GM21367 (cell line): Measurements from ENCODE around the gene SH3GL2.

Experiments used
- ATAC-seq: cut with Tn5 transposase; IDR thresholded peaks from one replicate; pipeline ENCODE4 v1.9.1; 2021; ENCODE audit not compliant: unreplicated experiment

SH3GL2 gene

DNA sequence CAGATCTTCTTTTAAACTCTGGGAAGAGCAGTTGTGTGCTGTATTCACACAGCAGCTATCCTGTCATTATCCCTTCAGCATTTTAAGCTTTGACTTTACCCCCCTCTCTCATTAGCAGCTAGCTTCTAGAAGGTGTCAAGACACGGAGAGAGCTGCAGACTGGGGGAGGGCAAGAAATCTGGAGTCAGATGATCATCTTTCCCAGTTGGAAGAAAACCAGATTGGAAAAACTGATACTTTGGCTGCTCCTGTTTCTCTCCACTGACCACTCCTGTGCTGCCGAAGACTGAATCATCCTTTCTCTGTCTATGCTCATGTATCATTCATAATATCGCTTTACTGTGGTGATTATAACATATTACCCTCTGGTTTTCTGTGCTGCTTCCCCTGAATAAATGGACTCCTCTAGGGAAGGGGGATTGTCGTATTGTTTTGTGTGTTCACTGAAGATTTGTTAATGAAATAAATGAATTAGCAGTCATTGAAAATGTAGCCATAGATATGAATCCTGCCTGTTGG is 75.1 kb downstream of the SH3GL2 start:
- ATAC-seq = no peak

- ATAC-seq = no peak
Measured at GRCh38 chr9:17656889-17657288, 78.0 kb downstream of the SH3GL2 start.

- ATAC-seq = no peak
Measured at GRCh38 chr9:17658237-17658636, 79.4 kb downstream of the SH3GL2 start.

DNA sequence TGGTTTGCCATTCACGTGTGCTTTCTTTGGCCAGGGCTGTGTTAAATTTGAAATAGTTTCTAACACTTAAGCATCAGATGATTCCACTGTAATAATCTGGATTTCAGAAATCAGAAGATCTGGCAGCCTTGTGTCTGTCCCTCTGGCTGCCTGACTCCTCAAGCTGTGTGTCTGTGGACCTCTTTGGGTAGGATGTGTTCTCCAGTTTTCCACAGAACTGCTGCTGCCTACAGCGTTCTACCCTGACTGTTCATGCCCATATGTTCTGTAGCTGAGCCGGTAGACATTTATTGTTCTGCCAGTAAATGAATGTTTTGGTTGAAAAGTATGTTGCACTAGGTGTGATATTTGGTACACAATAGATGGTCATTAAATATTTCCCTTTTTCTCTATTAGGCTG is 81.3 kb downstream of the SH3GL2 start:
- no peak for ATAC-seq

DNA sequence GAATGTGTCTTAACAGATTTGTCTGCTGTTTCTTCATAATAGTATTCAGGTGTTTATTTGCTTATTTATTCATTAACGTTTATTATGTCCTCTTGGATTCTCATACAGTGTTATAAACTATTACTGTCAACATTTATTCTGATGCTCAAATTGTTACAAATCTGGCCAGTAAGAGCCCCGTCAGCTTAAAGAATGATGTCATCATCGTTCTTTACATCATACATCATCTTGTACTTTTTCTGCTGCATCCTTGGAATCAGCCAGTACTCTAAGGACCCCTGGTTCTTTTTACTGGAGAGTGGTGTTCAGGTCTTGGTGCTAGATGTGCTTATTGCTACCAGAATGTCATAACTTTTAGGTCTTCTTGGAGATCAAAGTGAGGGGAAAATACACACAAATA is 86.6 kb downstream of the SH3GL2 start:
- no peak for ATAC-seq

DNA sequence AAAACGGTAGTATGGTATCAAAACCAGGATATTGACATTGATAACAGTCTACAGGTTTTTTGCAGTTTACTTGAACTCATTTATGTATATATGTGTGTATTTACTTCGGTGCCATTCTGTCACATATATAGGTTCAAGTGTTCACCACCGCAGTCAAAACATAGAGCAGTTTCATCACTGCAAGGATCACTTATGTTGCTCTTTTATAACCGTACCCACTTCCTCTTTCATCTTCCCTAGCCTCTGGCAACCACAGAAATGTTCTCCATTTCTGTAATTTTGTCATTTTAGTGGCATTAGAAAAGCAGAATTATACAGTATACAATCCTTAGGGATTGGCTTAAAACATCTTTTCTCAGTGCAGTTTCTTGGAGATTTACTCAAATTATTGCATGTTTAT is 90.3 kb downstream of the SH3GL2 start:
- ATAC-seq = no peak

GRCh38 chr9:17682684-17683083 is 103.8 kb downstream of the SH3GL2 start:
- no peak for ATAC-seq

GRCh38 chr9:17688834-17689233 is 110.0 kb downstream of the SH3GL2 start:
- ATAC-seq = no peak

DNA sequence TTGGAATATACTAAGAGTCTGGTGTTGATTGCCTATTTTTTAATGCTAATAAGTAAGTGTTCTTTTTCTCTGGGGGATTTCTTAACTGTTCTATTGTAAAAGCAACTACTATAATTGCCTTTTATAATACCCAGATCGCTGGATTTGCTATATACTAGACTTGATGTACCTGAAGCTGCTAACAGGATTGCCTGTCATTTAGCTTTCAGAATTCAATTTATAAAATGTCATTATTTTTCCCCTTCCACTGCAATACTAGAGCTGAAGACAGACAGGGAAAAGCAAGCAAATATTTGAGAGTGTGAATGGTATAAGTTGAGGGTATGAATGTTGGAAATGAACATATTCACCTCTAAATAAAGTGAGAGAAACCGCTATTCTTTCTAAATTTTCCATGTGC is 115.5 kb downstream of the SH3GL2 start:
- ATAC-seq = no peak

GRCh38 chr9:17695482-17695881 is 116.6 kb downstream of the SH3GL2 start:
- ATAC-seq = no peak

DNA sequence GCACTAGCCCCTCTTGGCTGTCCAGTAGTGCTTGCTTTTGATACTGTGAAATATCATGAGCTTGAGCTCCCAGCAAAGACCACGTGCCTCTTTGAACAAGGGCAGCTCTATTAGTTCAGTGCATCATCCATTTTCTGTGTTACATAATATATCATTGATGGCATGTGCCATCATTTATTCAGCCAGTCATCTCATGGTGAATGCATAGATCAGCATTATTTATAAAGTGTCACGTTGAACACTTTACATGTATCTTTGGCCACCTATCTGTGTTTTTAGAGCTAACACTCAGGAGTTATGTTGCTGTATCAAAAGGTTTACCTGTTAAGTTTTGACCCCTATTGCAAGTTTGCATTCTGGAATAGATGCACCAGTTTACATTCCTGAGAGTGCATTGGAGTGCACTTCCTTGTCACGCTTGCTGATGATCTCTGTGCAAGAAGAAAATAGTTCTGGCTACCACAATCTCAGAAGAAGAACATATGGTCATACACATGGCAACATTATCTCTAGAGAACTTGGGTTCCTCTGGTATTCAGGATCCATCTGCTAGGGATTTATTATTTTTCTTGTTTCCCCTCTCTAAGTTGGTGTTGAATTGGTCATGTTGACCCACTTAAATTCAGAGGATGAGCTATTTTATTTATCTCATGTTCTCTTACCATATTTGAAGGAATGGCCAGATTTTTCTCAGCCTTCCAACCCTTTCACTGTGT is 120.9 kb downstream of the SH3GL2 start:
- ATAC-seq = no peak

GRCh38 chr9:17706347-17706746 is 127.5 kb downstream of the SH3GL2 start:
- no peak for ATAC-seq

DNA sequence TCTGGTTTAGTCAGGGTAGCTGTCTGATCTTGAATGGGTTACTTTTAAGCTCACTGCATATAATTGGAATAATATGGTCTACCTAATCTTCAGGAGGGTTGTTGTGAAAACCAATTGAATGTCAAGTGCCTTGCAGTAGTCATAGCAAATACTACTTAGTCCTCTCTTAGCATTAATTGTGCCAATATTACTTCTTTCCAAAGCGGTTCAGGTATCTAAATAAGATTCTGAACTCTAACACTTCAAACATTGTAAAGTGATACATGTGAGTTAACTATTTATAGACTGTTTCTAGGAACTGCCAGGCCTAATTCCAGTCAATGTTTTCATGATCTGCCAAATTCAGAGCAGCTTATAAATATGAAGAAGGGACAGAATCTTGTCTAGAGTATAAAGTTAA is 140.2 kb downstream of the SH3GL2 start:
- ATAC-seq = no peak

- ATAC-seq = no peak
Measured at GRCh38 chr9:17721954-17722353, 143.1 kb downstream of the SH3GL2 start.

DNA sequence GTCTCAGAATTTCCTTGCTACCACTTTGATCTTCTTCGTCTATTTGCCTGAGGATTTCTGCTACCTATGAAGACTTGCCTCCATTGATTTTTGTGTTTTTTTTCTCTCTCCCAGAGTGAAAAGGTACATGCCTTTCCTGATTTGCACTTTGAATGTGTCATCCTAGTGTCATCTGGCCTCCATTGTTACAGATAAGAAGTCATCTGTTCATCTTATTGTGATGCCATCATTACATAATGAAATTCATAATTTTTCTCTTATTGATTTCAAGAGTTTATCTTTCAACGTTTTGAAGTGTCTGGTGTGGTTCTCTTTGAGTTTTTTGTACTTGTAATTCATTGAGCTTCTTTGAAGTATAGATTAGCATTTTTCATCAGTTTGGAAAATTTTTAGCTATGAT is 144.8 kb downstream of the SH3GL2 start:
- ATAC-seq = no peak

GRCh38 chr9:17725399-17726010 is 146.6 kb downstream of the SH3GL2 start:
- no peak for ATAC-seq

GRCh38 chr9:17726298-17726697 is 147.4 kb downstream of the SH3GL2 start:
- no peak for ATAC-seq

GRCh38 chr9:17730899-17731298 is 152.0 kb downstream of the SH3GL2 start:
- no peak for ATAC-seq

- no peak for ATAC-seq
Measured at GRCh38 chr9:17731308-17731707, 152.4 kb downstream of the SH3GL2 start.

DNA sequence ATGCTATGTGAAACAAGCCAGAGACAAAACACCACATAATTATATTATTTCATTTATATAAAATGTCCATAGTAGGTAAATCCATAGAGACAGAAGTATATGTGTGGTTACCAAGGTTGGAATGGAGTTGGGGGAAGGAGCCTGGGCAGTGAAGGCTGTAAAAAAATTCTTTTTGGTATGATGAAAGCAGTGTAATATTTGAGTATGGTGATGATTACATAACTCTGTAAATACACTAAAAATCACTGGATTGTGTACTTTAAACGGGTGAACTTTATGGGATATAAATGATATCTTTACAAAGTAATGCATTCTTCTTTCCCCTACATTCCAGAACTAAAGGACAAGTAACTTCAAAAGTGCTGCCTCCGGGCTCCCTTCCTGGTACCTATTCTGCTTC is 155.8 kb downstream of the SH3GL2 start:
- no peak for ATAC-seq

GRCh38 chr9:17735859-17736258 is 157.0 kb downstream of the SH3GL2 start:
- ATAC-seq = no peak

DNA sequence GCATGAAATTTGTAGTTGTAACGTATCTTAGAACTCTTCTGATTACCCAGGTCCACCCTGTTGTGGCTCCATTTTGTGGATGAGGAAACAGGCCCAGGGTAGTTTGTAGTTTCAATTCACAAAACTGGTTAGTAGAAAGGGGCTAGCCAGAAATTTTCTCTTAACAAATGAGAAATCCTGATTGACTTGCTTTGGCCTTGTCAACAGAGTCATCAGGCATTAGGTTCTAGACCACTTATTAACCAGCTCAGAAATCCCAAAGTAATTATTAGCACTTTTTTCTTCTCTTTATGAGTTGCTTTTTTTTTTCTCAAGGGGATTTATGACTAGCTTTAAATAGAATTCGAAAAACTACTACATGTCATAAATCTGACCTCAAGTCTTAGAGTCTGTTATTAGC is 160.2 kb downstream of the SH3GL2 start:
- ATAC-seq = no peak

DNA sequence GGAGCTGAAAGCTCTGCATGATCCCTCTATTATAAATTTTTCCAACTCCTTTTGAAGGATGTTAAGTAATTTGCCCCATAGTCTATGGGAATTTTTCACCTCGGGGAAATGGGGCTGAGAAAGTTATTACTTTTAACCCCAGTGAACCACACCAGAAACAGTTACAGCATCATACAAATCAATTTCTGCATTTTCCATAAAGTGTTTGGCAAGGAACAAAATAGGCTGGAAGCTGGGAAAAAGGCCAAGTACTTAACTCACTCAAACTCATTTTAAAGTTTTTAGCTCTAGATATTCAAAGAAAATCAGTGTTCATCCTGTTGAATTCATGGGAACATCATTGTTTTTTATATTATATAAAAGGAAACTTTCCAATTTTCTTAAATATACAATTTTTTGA is 160.9 kb downstream of the SH3GL2 start:
- no peak for ATAC-seq
